Gastroesophageal sphincter (tissue), 3 donors: Measurements from ENCODE around the gene IFT122.

Source experiments
- POLR2AphosphoS5 ChIP-seq: sonication (generic); formaldehyde crosslinking; IDR thresholded peaks from one replicate; pipeline ENCODE4 v1.6.1; 2017; ENCODE audit warnings: antibody characterized with exemption
- TF ChIP-seq, protein P1 (sequence below), 4 experiments: fragments of 200-600 bp in 2 of 4; fragments of 450-650 bp in 2 of 4; sonication (generic) in 1 of 4; IDR thresholded peaks; one replicate each; pipeline ENCODE4 v1.5.1; 2017 to 2019; ENCODE audit warnings: antibody characterized with exemption in 4 of 4, mild to moderate bottlenecking in 2 of 4, moderate library complexity in 2 of 4

DNA sequence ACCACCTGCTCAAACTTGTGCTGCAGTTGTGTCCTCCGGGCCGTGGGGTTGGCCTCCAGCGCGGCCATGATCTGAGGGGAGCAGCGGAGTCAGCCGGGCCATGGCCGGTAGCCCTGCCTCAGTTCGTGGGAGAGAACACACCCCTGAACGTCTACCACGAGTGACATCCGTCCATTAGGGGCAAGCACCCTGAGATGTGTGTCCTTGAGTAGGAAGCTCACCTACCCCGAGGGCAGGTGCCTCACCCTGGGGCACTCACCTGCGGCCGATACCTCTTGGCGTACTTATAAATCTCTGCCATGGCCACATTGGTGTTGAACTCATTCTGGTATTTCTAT is 116.3 kb downstream of the IFT122 start:
- TF ChIP-seq, protein P1, sequence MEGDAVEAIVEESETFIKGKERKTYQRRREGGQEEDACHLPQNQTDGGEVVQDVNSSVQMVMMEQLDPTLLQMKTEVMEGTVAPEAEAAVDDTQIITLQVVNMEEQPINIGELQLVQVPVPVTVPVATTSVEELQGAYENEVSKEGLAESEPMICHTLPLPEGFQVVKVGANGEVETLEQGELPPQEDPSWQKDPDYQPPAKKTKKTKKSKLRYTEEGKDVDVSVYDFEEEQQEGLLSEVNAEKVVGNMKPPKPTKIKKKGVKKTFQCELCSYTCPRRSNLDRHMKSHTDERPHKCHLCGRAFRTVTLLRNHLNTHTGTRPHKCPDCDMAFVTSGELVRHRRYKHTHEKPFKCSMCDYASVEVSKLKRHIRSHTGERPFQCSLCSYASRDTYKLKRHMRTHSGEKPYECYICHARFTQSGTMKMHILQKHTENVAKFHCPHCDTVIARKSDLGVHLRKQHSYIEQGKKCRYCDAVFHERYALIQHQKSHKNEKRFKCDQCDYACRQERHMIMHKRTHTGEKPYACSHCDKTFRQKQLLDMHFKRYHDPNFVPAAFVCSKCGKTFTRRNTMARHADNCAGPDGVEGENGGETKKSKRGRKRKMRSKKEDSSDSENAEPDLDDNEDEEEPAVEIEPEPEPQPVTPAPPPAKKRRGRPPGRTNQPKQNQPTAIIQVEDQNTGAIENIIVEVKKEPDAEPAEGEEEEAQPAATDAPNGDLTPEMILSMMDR (IDR thresholded peaks at IDR 0.05), result no peak
- TF ChIP-seq POLR2AphosphoS5, result no peak
